ENCODE results near the gene CFAP54.

CFAP54 gene

DNA sequence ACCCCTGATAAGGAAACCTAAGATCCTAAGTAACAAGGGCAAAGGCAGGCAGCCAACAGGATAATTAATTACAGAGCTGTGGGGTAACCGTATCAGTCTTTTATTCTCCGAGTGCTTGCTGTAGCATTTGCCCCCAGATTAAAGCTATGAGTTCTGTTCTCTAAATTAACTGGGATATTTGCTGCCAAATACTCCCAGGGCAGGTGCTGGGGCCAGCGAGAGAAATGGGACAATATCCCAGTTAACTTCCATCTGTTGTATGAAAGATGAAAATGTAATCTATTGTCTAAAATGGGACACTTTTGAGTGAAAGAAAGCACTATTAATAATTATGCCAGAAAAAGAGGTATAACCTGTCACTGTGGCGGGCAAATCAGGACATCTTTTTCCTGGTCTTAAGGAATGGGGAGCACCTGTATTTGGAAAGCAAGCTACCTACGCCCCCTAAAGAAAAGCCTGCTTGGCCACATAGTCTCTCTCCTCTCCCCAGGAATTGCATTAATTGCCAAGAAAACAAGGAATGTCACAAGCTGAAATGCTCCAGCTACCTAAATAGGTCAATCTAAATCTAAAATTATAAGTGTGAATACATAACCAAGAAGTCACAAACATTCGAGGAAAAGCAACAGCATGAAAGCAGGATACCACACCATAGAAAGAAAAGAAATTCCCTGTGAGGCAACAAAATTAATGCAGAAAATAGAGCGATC lies 26.7 kb upstream of the CFAP54 start:
- Histone ChIP-seq H3K4me3 (ENCODE audit: low read depth, low read length, poor library complexity, severe bottlenecking) (no peak overlapping the region), H3F3A (ENCODE audit: insufficient read depth, low read length) (no peaks in the 10 kb centered on the region), H3K9me3 (ENCODE audit: low read length) (no peaks in the 10 kb centered on the region)

GRCh38 chr12:96465896-96466295 lies 23.5 kb upstream of the CFAP54 start:
- Histone ChIP-seq H3K36me3 (ENCODE audit: insufficient read depth, low read length) (no peaks in the 10 kb centered on the region), H3K4me2 (ENCODE audit: low read length) (no peak overlapping the region), H3K27me3 (ENCODE audit: insufficient read depth, low read length) (no peaks in the 10 kb centered on the region), H2AFZ (ENCODE audit: low read length) (no peak overlapping the region), H3F3A (ENCODE audit: insufficient read depth, low read length) (no peaks in the 10 kb centered on the region), H4K20me1 (ENCODE audit: insufficient read depth, low read length) (no peaks in the 10 kb centered on the region), H3K79me2 (ENCODE audit: insufficient read depth, low read length) (no peaks in the 10 kb centered on the region), H3K9me2 (ENCODE audit: low read depth, low read length) (no peaks in the 10 kb centered on the region), H3K4me1 (ENCODE audit: insufficient read depth, low read length, severe bottlenecking) (no peaks in the 10 kb centered on the region), H3K4me3 (ENCODE audit: low read depth, low read length, poor library complexity, severe bottlenecking) (no peak overlapping the region), H3K9me3 (ENCODE audit: low read length) (no peaks in the 10 kb centered on the region), H3K9ac (ENCODE audit: low read length) (no peak overlapping the region), H3K27ac (ENCODE audit: low read depth, low read length, poor library complexity, severe bottlenecking) (no peak overlapping the region)
- no peak for TF ChIP-seq EZH2 (IDR thresholded peaks at IDR 0.05; ENCODE audit: borderline replicate concordance, low read length)
- no peak for TF ChIP-seq CTCF (IDR thresholded peaks at IDR 0.05; ENCODE audit: low read length)

More for the DNA sequence above, 26.7 kb upstream of the CFAP54 start:
- no peak overlapping the region for H3K9ac ChIP-seq (ENCODE audit: low read length)
- no peaks in the 10 kb centered on the region for H4K20me1 ChIP-seq (ENCODE audit: insufficient read depth, low read length)
- H3K27ac ChIP-seq (ENCODE audit: low read depth, low read length, poor library complexity, severe bottlenecking), result no peak overlapping the region
- H3K4me2 ChIP-seq (ENCODE audit: low read length), result no peak overlapping the region
- no peak for TF ChIP-seq EZH2 (IDR thresholded peaks at IDR 0.05; ENCODE audit: borderline replicate concordance, low read length)
- no peak for TF ChIP-seq CTCF (IDR thresholded peaks at IDR 0.05; ENCODE audit: low read length)
- H3K27me3 ChIP-seq (ENCODE audit: insufficient read depth, low read length), result no peaks in the 10 kb centered on the region
- no peaks in the 10 kb centered on the region for H3K9me2 ChIP-seq (ENCODE audit: low read depth, low read length)
- no peaks in the 10 kb centered on the region for H3K79me2 ChIP-seq (ENCODE audit: insufficient read depth, low read length)
- no peaks in the 10 kb centered on the region for H3K36me3 ChIP-seq (ENCODE audit: insufficient read depth, low read length)
- no peaks in the 10 kb centered on the region for H3K4me1 ChIP-seq (ENCODE audit: insufficient read depth, low read length, severe bottlenecking)
- no peak overlapping the region for H2AFZ ChIP-seq (ENCODE audit: low read length)

GRCh38 chr12:96466939-96467751 lies 22.2 kb upstream of the CFAP54 start:
- no peaks in the 10 kb centered on the region for H3K9me3 ChIP-seq (ENCODE audit: low read length)
- H3K79me2 ChIP-seq (ENCODE audit: insufficient read depth, low read length), result no peaks in the 10 kb centered on the region
- no peak overlapping the region for H3K4me3 ChIP-seq (ENCODE audit: low read depth, low read length, poor library complexity, severe bottlenecking)
- no peak overlapping the region for H3K27ac ChIP-seq (ENCODE audit: low read depth, low read length, poor library complexity, severe bottlenecking)
- no peaks in the 10 kb centered on the region for H3K36me3 ChIP-seq (ENCODE audit: insufficient read depth, low read length)
- H3K9me2 ChIP-seq (ENCODE audit: low read depth, low read length), result no peaks in the 10 kb centered on the region
- H3K27me3 ChIP-seq (ENCODE audit: insufficient read depth, low read length), result no peaks in the 10 kb centered on the region
- H4K20me1 ChIP-seq (ENCODE audit: insufficient read depth, low read length), result no peaks in the 10 kb centered on the region
- no peak overlapping the region for H3K9ac ChIP-seq (ENCODE audit: low read length)
- no peaks in the 10 kb centered on the region for H3F3A ChIP-seq (ENCODE audit: insufficient read depth, low read length)
- no peak for TF ChIP-seq EZH2 (IDR thresholded peaks at IDR 0.05; ENCODE audit: borderline replicate concordance, low read length)
- TF ChIP-seq CTCF (IDR thresholded peaks at IDR 0.05; ENCODE audit: low read length), result no peak
- no peak overlapping the region for H2AFZ ChIP-seq (ENCODE audit: low read length)
- no peaks in the 10 kb centered on the region for H3K4me1 ChIP-seq (ENCODE audit: insufficient read depth, low read length, severe bottlenecking)
- no peak overlapping the region for H3K4me2 ChIP-seq (ENCODE audit: low read length)

Measured in OCI-LY1 (cell line).